ENCODE results near the gene AGAP2.
"Not testable (repeated sequence)": the region's sequence is repeated elsewhere in the genome, so short reads cannot be mapped to it uniquely, and the experiment has no call there.

AGAP2 gene

GRCh38 chr12:57692500-57692899 is 46.0 kb downstream of the AGAP2 start:
- DNase-seq = no peak

DNA sequence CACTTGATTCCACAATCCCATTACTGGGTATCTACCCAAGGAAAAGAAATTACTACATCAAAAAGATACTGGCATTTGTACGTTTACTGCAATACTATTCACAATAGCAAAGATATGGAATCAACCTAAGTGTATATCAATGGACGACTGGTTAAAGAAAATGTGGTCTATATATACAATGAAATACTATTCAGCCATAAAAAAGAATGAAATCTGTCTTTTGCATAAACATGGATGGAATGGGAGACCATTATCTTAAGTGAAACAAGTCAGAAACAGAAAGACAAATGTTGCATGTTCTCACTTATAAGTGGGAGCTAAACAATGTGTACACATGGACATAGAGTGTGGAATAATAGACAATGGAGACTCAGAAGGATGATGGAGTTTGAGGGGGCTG is 49.6 kb downstream of the AGAP2 start:
- no peak for DNase-seq

- no peak for DNase-seq
Measured at GRCh38 chr12:57687862-57688261, 50.7 kb downstream of the AGAP2 start.

GRCh38 chr12:57679697-57680096 is 58.8 kb downstream of the AGAP2 start:
- no peak for DNase-seq

- not testable (repeated sequence) for DNase-seq
Measured at GRCh38 chr12:57677947-57678346, 60.6 kb downstream of the AGAP2 start.

- DNase-seq = no peak
Measured at GRCh38 chr12:57674691-57675090, 63.9 kb downstream of the AGAP2 start.

Measured in stimulated activated CD4-positive, alpha-beta T cell treated with anti-CD3 and anti-CD28 coated beads, Interleukin-2, amount 100 ng/mL, for 24 hours (primary cell).